ENCODE data around the gene SCAF8.
"Not testable (repeated sequence)": the region's sequence is repeated elsewhere in the genome, so short reads cannot be mapped to it uniquely, and the experiment has no call there.

SCAF8 gene

GRCh38 chr6:154740658-154741057, 7.4 kb downstream of the SCAF8 start:
- peaks cover 5% of the 10 kb centered on the region for H3K79me1 ChIP-seq (ENCODE audit: low read depth, low read length)
- H2BK120ac ChIP-seq (ENCODE audit: low read depth, low read length), result no peak overlapping the region
- no peak overlapping the region for H3K4me2 ChIP-seq (ENCODE audit: insufficient read depth, low read length, poor library complexity, severe bottlenecking)

GRCh38 chr6:154742891-154743290, 9.7 kb downstream of the SCAF8 start:
- no peak overlapping the region for H3K4ac ChIP-seq (ENCODE audit: low read length)
- H3K23ac ChIP-seq (ENCODE audit: low read depth, low read length, poor library complexity), result no peak overlapping the region
- peaks cover 6 to 8% of the 10 kb centered on the region in 2 donors for H3K4me1 ChIP-seq (ENCODE audit: control insufficient read depth in 2 of 2, insufficient read depth in 1 of 2, low read depth in 1 of 2, low read length in 2 of 2)
- no peak overlapping the region for H3K18ac ChIP-seq (ENCODE audit: low read length)
- H4K91ac ChIP-seq (ENCODE audit: low read depth, low read length, poor library complexity), result no peak overlapping the region
- no peaks in the 10 kb centered on the region for H3K27me3 ChIP-seq (ENCODE audit: control insufficient read depth in 3 of 3, insufficient read depth in 3 of 3, low read depth in 1 of 3, low read length in 3 of 3)
- peaks cover 2 to 51% of the 10 kb centered on the region in 2 donors for H3K36me3 ChIP-seq (replicated peaks in 1 of 2; ENCODE audit: control insufficient read depth in 2 of 2, insufficient read depth in 2 of 2, low read length in 2 of 2)
- no peak overlapping the region for H3K27ac ChIP-seq (replicated peaks; ENCODE audit: low read length)
- H3K14ac ChIP-seq (ENCODE audit: low read length), result no peak overlapping the region
- H2BK15ac ChIP-seq (ENCODE audit: low read length), result no peak overlapping the region
- peaks cover 0 to 6% of the 10 kb centered on the region in 2 donors for H3K9me3 ChIP-seq (replicated peaks in 1 of 2; ENCODE audit: control insufficient read depth in 2 of 2, insufficient read depth in 1 of 2, low read depth in 1 of 2, low read length in 2 of 2)
- no peak overlapping the region for H3K4me2 ChIP-seq (ENCODE audit: insufficient read depth, low read length, poor library complexity, severe bottlenecking)
- H2AK5ac ChIP-seq (ENCODE audit: low read depth, low read length), result no peak overlapping the region
- H4K8ac ChIP-seq (ENCODE audit: low read depth, low read length), result no peak overlapping the region
- H2BK120ac ChIP-seq (ENCODE audit: low read depth, low read length), result no peak overlapping the region
- H2BK12ac ChIP-seq (ENCODE audit: low read length), result no peak overlapping the region
- WGBS, 2 donors (ENCODE audit: extremely low coverage in 2 of 2, insufficient read length in 2 of 2, insufficient replicate concordance in 1 of 2), result no CpG with 5 or more reads among the region's 4 CpGs
- no peak overlapping the region for H2AFZ ChIP-seq (ENCODE audit: low read length)
- DNase-seq (ENCODE audit: low spot score), result no peak
- no peak overlapping the region for H3K4me3 ChIP-seq (ENCODE audit: low read length in 2 of 2)
- no peak overlapping the region for H3K9ac ChIP-seq (ENCODE audit: low read depth, low read length, poor library complexity)
- H3K79me1 ChIP-seq (ENCODE audit: low read depth, low read length), result peaks cover 5% of the 10 kb centered on the region
- H2BK5ac ChIP-seq (ENCODE audit: low read length), result no peak overlapping the region

More at GRCh38 chr6:154740658-154741057, 7.4 kb downstream of the SCAF8 start:
- no peak overlapping the region for H3K4me3 ChIP-seq (ENCODE audit: low read length in 2 of 2)
- H4K91ac ChIP-seq (ENCODE audit: low read depth, low read length, poor library complexity), result no peak overlapping the region
- no peak overlapping the region for H3K18ac ChIP-seq (ENCODE audit: low read length)
- no peak overlapping the region for H3K27ac ChIP-seq (replicated peaks; ENCODE audit: low read length)
- no peak overlapping the region for H2BK15ac ChIP-seq (ENCODE audit: low read length)
- no peak overlapping the region for H2AFZ ChIP-seq (ENCODE audit: low read length)
- no peak overlapping the region for H2AK5ac ChIP-seq (ENCODE audit: low read depth, low read length)
- H2BK12ac ChIP-seq (ENCODE audit: low read length), result no peak overlapping the region
- no peak overlapping the region for H3K4ac ChIP-seq (ENCODE audit: low read length)
- no peak overlapping the region for H2BK5ac ChIP-seq (ENCODE audit: low read length)
- H3K23ac ChIP-seq (ENCODE audit: low read depth, low read length, poor library complexity), result no peak overlapping the region
- no peak for DNase-seq (ENCODE audit: low spot score)
- H3K36me3 ChIP-seq (replicated peaks in 1 of 2; ENCODE audit: control insufficient read depth in 2 of 2, insufficient read depth in 2 of 2, low read length in 2 of 2), result peaks cover 4 to 58% of the 10 kb centered on the region in 2 donors
- H3K4me1 ChIP-seq (ENCODE audit: control insufficient read depth in 2 of 2, insufficient read depth in 1 of 2, low read depth in 1 of 2, low read length in 2 of 2), result peaks cover 8% of the 10 kb centered on the region in 2 donors
- no peak overlapping the region for H3K14ac ChIP-seq (ENCODE audit: low read length)
- no peak overlapping the region for H4K8ac ChIP-seq (ENCODE audit: low read depth, low read length)
- H3K27me3 ChIP-seq (ENCODE audit: control insufficient read depth in 3 of 3, insufficient read depth in 3 of 3, low read depth in 1 of 3, low read length in 3 of 3), result no peaks in the 10 kb centered on the region
- WGBS, 2 donors (ENCODE audit: extremely low coverage in 2 of 2, insufficient read length in 2 of 2, insufficient replicate concordance in 1 of 2), result no CpG with 5 or more reads among the region's 5 CpGs
- no peak overlapping the region for H3K9ac ChIP-seq (ENCODE audit: low read depth, low read length, poor library complexity)
- no peaks in the 10 kb centered on the region for H3K9me3 ChIP-seq (replicated peaks in 1 of 2; ENCODE audit: control insufficient read depth in 2 of 2, insufficient read depth in 1 of 2, low read depth in 1 of 2, low read length in 2 of 2)

- not testable (repeated sequence) for H2BK15ac ChIP-seq (ENCODE audit: low read length); H2BK12ac ChIP-seq (ENCODE audit: low read length); H2AFZ ChIP-seq (ENCODE audit: low read length); H3K27me3 ChIP-seq (ENCODE audit: control insufficient read depth in 3 of 3, insufficient read depth in 3 of 3, low read depth in 1 of 3, low read length in 3 of 3); H4K8ac ChIP-seq (ENCODE audit: low read depth, low read length); H2BK120ac ChIP-seq (ENCODE audit: low read depth, low read length); H3K9ac ChIP-seq (ENCODE audit: low read depth, low read length, poor library complexity); H3K14ac ChIP-seq (ENCODE audit: low read length); H2BK5ac ChIP-seq (ENCODE audit: low read length); H3K9me3 ChIP-seq (replicated peaks in 1 of 2; ENCODE audit: control insufficient read depth in 2 of 2, insufficient read depth in 1 of 2, low read depth in 1 of 2, low read length in 2 of 2); H3K4me3 ChIP-seq (ENCODE audit: low read length in 2 of 2); H3K27ac ChIP-seq (replicated peaks; ENCODE audit: low read length); H3K79me1 ChIP-seq (ENCODE audit: low read depth, low read length); H3K23ac ChIP-seq (ENCODE audit: low read depth, low read length, poor library complexity); H2AK5ac ChIP-seq (ENCODE audit: low read depth, low read length); H3K4me1 ChIP-seq (ENCODE audit: control insufficient read depth in 2 of 2, insufficient read depth in 1 of 2, low read depth in 1 of 2, low read length in 2 of 2); H3K4ac ChIP-seq (ENCODE audit: low read length); H3K4me2 ChIP-seq (ENCODE audit: insufficient read depth, low read length, poor library complexity, severe bottlenecking); H3K18ac ChIP-seq (ENCODE audit: low read length); DNase-seq (ENCODE audit: low spot score); H4K91ac ChIP-seq (ENCODE audit: low read depth, low read length, poor library complexity)
- peaks cover 2 to 55% of the 10 kb centered on the region in 2 donors for H3K36me3 ChIP-seq (replicated peaks in 1 of 2; ENCODE audit: control insufficient read depth in 2 of 2, insufficient read depth in 2 of 2, low read length in 2 of 2)
- no CpG with 5 or more reads among the region's 7 CpGs for WGBS, 2 donors (ENCODE audit: extremely low coverage in 2 of 2, insufficient read length in 2 of 2, insufficient replicate concordance in 1 of 2)
Observed at GRCh38 chr6:154744029-154744745, 11.0 kb downstream of the SCAF8 start.

GRCh38 chr6:154745243-154745642, 12.0 kb downstream of the SCAF8 start:
- no peak for DNase-seq (ENCODE audit: low spot score)
- Histone ChIP-seq H2BK15ac (ENCODE audit: low read length) (no peak overlapping the region), H2AFZ (ENCODE audit: low read length) (no peak overlapping the region), H3K4me2 (ENCODE audit: insufficient read depth, low read length, poor library complexity, severe bottlenecking) (no peak overlapping the region), H3K79me1 (ENCODE audit: low read depth, low read length) (peaks cover 5% of the 10 kb centered on the region), H3K18ac (ENCODE audit: low read length) (no peak overlapping the region), H2BK12ac (ENCODE audit: low read length) (no peak overlapping the region), H3K27me3 (ENCODE audit: control insufficient read depth in 3 of 3, insufficient read depth in 3 of 3, low read depth in 1 of 3, low read length in 3 of 3) (no peaks in the 10 kb centered on the region), H3K4me1 (ENCODE audit: control insufficient read depth in 2 of 2, insufficient read depth in 1 of 2, low read depth in 1 of 2, low read length in 2 of 2) (no peaks in the 10 kb centered on the region), H4K8ac (ENCODE audit: low read depth, low read length) (no peak overlapping the region), H2BK5ac (ENCODE audit: low read length) (no peak overlapping the region), H3K14ac (ENCODE audit: low read length) (no peak overlapping the region), H3K36me3 (replicated peaks in 1 of 2; ENCODE audit: control insufficient read depth in 2 of 2, insufficient read depth in 2 of 2, low read length in 2 of 2) (peaks cover 2 to 55% of the 10 kb centered on the region in 2 donors), H2AK5ac (ENCODE audit: low read depth, low read length) (no peak overlapping the region), H2BK120ac (ENCODE audit: low read depth, low read length) (no peak overlapping the region), H3K4ac (ENCODE audit: low read length) (no peak overlapping the region), H3K9ac (ENCODE audit: low read depth, low read length, poor library complexity) (no peak overlapping the region), H3K4me3 (ENCODE audit: low read length in 2 of 2) (no peak overlapping the region), H3K23ac (ENCODE audit: low read depth, low read length, poor library complexity) (no peak overlapping the region), H4K91ac (ENCODE audit: low read depth, low read length, poor library complexity) (no peak overlapping the region), H3K27ac (replicated peaks; ENCODE audit: low read length) (no peak overlapping the region), H3K9me3 (replicated peaks in 1 of 2; ENCODE audit: control insufficient read depth in 2 of 2, insufficient read depth in 1 of 2, low read depth in 1 of 2, low read length in 2 of 2) (peaks cover 0 to 6% of the 10 kb centered on the region in 2 donors)
- WGBS, 2 donors (ENCODE audit: extremely low coverage in 2 of 2, insufficient read length in 2 of 2, insufficient replicate concordance in 1 of 2), result no CpG with 5 or more reads among the region's 2 CpGs
